ENCODE results near the gene LMF1. TPM values are rescaled to one million over a fixed set of nuclear protein-coding genes. Genes with fewer than 3 reads are reported as not detected.

LMF1 gene
- total and polyA plus RNA-seq, 9 of the 15 experiments (the other 6 are each of a cell fraction or from before 2014, with no cell fraction given): 0.11 to 1.6 (median 0.55) TPM; not detected in 1

GRCh38 chr16:908526-909155 is 62.1 kb downstream of the LMF1 start:
- Histone ChIP-seq H2AFZ (ENCODE audit: low read depth, low read length) (no peak overlapping the region), H3K4me3 (no peak overlapping the region), H3K9ac (ENCODE audit: insufficient read depth in 1 of 2, low read depth in 2 of 2, low read length in 2 of 2) (no peak overlapping the region; a peak in 1 of 4 replicates), H3K27me3 (ENCODE audit: control insufficient read depth in 2 of 2, insufficient read depth in 2 of 2, low read length in 2 of 2) (peaks cover 22 to 73% of the 10 kb centered on the region in 2 experiments; a peak in 4 of 5 replicates), H3K27ac (ENCODE audit: extremely low read depth, low read depth, low read length) (no peak overlapping the region), H3K9me1 (ENCODE audit: control insufficient read depth, insufficient read depth, low read length) (no peaks in the 10 kb centered on the region), H3K36me3 (ENCODE audit: control insufficient read depth, insufficient read depth, low read length) (no peaks in the 10 kb centered on the region), H3K4me1 (replicated peaks in 1 of 2; ENCODE audit: control insufficient read depth in 2 of 2, insufficient read depth in 2 of 2, low read length in 2 of 2) (peaks cover 0 to 8% of the 10 kb centered on the region in 2 experiments; a peak in 1 of 5 replicates), H3K9me3 (replicated peaks; ENCODE audit: control insufficient read depth, insufficient read depth, low read depth, low read length) (no peaks in the 10 kb centered on the region), H3K79me2 (ENCODE audit: control insufficient read depth, insufficient read depth, low read length) (no peaks in the 10 kb centered on the region), H4K20me1 (replicated peaks; ENCODE audit: control insufficient read depth, insufficient read depth, low read length) (peaks cover 5% of the 10 kb centered on the region; the same call in 1 of the 2 replicates), H3K4me2 (ENCODE audit: insufficient read depth, low read length) (no peak overlapping the region)
- DNase-seq (ENCODE audit: extremely low read depth in 1 of 4, low spot score in 3 of 4) (no peak), FAIRE-seq (no peak), ATAC-seq (no peak)
- ChIA-PET CTCF (ENCODE audit: low intra/inter-chr PET ratio) (no interaction called here), POLR2A (no interaction called here)
- WGBS (ENCODE audit: insufficient coverage, low coverage, missing lambda C conversion rate): 5% methylated on average over 15 of the region's 15 CpGs
- intact Hi-C loops (cut with micrococcal nuclease) (no loop called here), in situ Hi-C loops (cut with MboI) (no loop called here)
- BruUV-seq (replicated peaks): no TSS peak
- TF ChIP-seq ZNF134 (CRISPR knock-in tag; conservative IDR thresholded peaks at IDR 0.05) (no peak), EHMT2 (IDR thresholded peaks at IDR 0.05) (no peak), TAL1 (IDR thresholded peaks at IDR 0.05) (no peak), NFE2L1 (tag; IDR thresholded peaks at IDR 0.05; ENCODE audit: borderline replicate concordance, low read depth) (no peak), MITF (IDR thresholded peaks at IDR 0.05) (no peak), SRSF7 (optimal IDR thresholded peaks at IDR 0.05; ENCODE audit: low read depth, low read length) (no peak), NFYB (IDR thresholded peaks at IDR 0.05; ENCODE audit: extremely low read depth, insufficient read length) (no peak), ZBTB1 (CRISPR knock-in tag; IDR thresholded peaks at IDR 0.05; ENCODE audit: borderline replicate concordance, low read depth) (no peak), NKRF (IDR thresholded peaks at IDR 0.05; ENCODE audit: borderline replicate concordance) (no peak), BCLAF1 (IDR thresholded peaks at IDR 0.05; ENCODE audit: borderline replicate concordance in 1 of 2, control insufficient read depth in 1 of 2, low read depth in 2 of 2, low read length in 1 of 2) (no peak), RUNX1 (IDR thresholded peaks at IDR 0.05; ENCODE audit: low read depth) (no peak), E2F8 (IDR thresholded peaks at IDR 0.05; ENCODE audit: low read depth, partially characterized antibody) (no peak)

All from K562 (cell line).